Measurements from ENCODE around the gene WNK4.
"Not testable (repeated sequence)": the region's sequence is repeated elsewhere in the genome, so short reads cannot be mapped to it uniquely, and the experiment has no call there.

The WNK4 gene

GRCh38 chr17:42779936-42780850, at the start of gene WNK4:
Gene WNK4, plus strand, starts transcription at chr17:42780610. Its CDS starts 89 bp downstream, at chr17:42780699.
- no peak for DNase-seq

- no peak for DNase-seq
These were observed 39.7 kb upstream of the WNK4 start for GRCh38 chr17:42740699-42741098.

GRCh38 chr17:42742916-42743315, 37.5 kb upstream of the WNK4 start:
- DNase-seq: not testable (repeated sequence)

- DNase-seq: no peak
These were observed 36.7 kb upstream of the WNK4 start for GRCh38 chr17:42743595-42744282.

- DNase-seq: peak; percentile 72
These were observed 36.1 kb upstream of the WNK4 start for GRCh38 chr17:42744283-42744805.

- peak; percentile 96 for DNase-seq
These were observed 35.4 kb upstream of the WNK4 start, which contains the start of gene EZH1 for GRCh38 chr17:42744806-42745617. Gene EZH1, minus strand, starts transcription at chr17:42745040. Its CDS starts 16,099 bp downstream, at chr17:42728941.

- no peak for DNase-seq
These were observed 32.1 kb upstream of the WNK4 start for GRCh38 chr17:42748202-42748907.

- no peak for DNase-seq
These were observed 31.3 kb upstream of the WNK4 start for GRCh38 chr17:42748908-42749798.

- no peak for DNase-seq
These were observed 29.6 kb upstream of the WNK4 start for GRCh38 chr17:42750739-42751344.

GRCh38 chr17:42751628-42752027, 28.8 kb upstream of the WNK4 start:
- no peak for DNase-seq

- no peak for DNase-seq
These were observed 25.6 kb upstream of the WNK4 start for GRCh38 chr17:42754782-42755181.

- no peak for DNase-seq
These were observed 20.3 kb upstream of the WNK4 start for GRCh38 chr17:42759982-42760651.

- DNase-seq: no peak
These were observed 19.5 kb upstream of the WNK4 start, which contains the start of gene RAMP2 for GRCh38 chr17:42760652-42761581. Gene RAMP2, plus strand, starts transcription at chr17:42761227. Its CDS starts 35 bp downstream, at chr17:42761262.

- DNase-seq: no peak
These were observed 18.8 kb upstream of the WNK4 start for GRCh38 chr17:42761638-42762037.

- no peak for DNase-seq
These were observed 14.3 kb upstream of the WNK4 start for GRCh38 chr17:42766124-42766523.

- no peak for DNase-seq
These were observed 12.9 kb upstream of the WNK4 start for GRCh38 chr17:42767512-42767911.

GRCh38 chr17:42768006-42768405, 12.4 kb upstream of the WNK4 start:
- not testable (repeated sequence) for DNase-seq

GRCh38 chr17:42769964-42770363, 10.4 kb upstream of the WNK4 start:
- not testable (repeated sequence) for DNase-seq

GRCh38 chr17:42772945-42773289, 7.5 kb upstream of the WNK4 start:
- DNase-seq: no peak

Data from activated CD4-positive, alpha-beta T cell treated with anti-CD3 and anti-CD28 coated beads, Interleukin-10, Interleukin-2, amounts not matched to agents 100 ng/mL and 50 ng/mL, durations not matched to agents 16 hours and 8 hours (primary cell).